Occipital lobe (tissue), 2 donors: ENCODE data around the gene GCK. TPM values are rescaled to one million over a fixed set of nuclear protein-coding genes. Genes with fewer than 3 reads are reported as not detected.
A peak's percentile ranks its signal among the peaks of the same experiment; 100 is the strongest.

Experiments
- DNase-seq: peaks from one replicate; lab custom pipeline; 2025; lab: John Stamatoyannopoulos, UW
- total RNA-seq: library from RNA; depleted of rRNA; stranded (reverse); fragments of >200 nt; gene quantifications from one replicate; pipeline ENCODE4 v1.2.3, GENCODE V29; 2014

GCK gene
- total RNA-seq, 1 donor from 2014 or later: 5.1 TPM

GRCh38 chr7:44222776-44223261, 33.6 kb upstream of the GCK start:
- DNase-seq: no peak

DNA sequence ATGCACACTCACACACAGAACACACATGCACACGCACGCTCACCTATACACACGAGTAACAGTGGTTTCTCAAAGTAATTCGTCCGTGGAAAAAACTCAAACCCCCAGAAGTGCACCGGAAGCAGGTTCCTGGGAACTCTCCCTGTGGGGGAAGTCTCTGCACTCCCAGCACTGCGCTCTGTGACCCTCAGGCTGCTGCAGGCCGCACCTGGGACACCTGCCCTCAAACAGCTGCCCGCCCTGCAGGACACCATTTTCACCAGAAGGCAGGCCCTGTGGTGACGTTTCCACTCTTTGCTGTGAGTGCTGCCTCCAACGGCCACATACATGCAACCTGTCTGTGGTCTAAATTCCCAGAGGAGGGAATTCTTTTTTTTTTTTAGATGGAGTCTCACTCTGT, 32.8 kb upstream of the GCK start:
- DNase-seq: no peak

DNA sequence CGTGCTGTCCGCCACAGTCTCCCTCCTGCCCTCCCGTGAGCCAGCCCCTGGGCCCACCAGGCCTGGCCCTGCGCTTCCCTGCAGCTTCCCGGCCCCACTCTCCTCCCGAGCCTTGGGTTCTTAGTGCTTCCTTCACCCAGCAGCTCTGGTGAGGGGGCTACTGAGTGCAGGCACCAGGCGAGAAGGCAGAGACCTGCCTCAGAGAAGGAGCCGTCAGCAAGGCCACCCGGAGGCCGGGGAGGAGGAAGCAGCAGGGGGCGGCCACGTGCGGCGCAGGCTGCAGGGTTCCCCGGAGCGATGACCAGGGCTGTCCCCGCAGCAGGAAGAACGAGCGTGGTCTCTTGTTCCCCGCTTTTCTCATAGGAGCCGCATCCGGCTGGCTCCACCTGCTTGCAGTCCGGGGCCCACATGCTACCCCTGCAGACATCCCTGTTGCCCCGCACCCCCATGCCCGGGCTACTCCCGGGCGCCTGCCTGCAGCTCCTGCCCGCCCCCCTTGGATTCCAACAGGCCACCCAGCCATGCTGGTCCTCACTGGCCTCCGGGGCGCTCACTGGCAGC, 32.1 kb upstream of the GCK start:
- no peak for DNase-seq

DNA sequence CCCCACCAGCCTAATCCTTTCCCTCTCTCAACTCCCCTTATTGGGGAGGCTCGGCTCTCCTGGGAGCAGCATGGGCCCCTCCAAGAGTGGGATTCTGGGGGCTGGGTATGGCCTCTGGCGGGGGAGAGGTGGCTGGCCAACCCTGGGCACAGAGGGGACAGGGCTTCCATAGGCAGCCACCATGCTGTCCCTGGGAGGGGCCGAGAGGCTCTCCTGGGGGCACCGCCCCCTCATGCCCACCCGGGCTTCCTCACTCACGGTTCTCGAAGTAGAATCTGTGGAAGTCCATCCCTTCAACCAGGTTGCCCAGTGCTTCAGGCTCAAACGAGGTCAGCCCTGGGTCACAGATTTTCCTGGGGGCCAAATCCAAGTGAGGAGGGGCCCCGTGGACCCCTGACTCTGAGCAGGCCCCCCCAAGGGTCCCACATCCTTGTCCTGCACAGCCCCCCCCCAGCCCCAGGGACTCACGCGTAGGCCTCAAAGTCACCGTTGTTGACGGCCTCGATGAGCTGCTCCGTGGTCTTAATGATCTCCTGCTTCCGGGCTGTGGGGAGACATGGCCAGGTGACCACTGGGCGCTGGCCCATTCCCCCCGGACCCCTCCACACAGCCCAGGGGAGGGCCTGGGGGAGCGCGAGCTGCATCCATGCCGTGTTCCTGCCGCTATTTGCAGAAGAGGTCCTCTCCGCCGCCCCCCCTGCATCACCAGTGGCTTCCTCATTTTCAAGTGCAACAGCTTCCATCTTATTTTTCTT, 31.3 kb upstream of the GCK start:
- no peak for DNase-seq

- no peak for DNase-seq
These were observed 30.8 kb upstream of the GCK start for GRCh38 chr7:44220046-44220357.

DNA sequence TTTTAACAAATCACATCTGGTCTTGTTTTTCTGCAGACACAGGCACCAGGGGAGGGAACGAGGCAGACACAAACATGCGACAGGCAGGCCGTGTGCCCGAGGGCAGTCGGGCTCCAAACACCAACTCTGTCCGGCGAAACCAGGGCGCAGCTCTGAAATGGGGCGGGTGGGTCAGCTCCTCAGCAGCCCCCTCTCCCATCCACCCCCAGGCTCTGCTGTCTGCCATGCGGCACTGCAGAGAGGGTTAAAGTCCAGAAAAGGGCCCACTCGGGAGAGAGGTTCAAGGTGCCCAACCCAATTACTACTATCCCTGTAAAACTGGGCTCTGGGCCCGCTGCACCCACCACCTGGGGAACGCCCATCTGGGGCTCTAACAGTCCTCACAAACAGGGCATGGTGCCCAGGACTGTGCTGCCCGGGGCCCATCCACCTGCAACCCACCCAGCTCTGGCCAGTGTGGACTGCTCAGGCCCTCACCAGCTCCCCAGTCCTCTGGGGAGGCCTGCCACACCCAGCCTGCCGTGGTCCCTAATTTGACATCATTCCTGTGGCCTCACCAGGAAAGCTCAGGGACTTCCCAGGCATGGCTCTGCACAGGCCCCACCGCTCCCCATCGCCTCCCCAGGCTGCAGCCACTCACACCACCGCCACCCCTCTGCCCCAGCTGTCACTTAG, 30.3 kb upstream of the GCK start:
- DNase-seq: no peak

DNA sequence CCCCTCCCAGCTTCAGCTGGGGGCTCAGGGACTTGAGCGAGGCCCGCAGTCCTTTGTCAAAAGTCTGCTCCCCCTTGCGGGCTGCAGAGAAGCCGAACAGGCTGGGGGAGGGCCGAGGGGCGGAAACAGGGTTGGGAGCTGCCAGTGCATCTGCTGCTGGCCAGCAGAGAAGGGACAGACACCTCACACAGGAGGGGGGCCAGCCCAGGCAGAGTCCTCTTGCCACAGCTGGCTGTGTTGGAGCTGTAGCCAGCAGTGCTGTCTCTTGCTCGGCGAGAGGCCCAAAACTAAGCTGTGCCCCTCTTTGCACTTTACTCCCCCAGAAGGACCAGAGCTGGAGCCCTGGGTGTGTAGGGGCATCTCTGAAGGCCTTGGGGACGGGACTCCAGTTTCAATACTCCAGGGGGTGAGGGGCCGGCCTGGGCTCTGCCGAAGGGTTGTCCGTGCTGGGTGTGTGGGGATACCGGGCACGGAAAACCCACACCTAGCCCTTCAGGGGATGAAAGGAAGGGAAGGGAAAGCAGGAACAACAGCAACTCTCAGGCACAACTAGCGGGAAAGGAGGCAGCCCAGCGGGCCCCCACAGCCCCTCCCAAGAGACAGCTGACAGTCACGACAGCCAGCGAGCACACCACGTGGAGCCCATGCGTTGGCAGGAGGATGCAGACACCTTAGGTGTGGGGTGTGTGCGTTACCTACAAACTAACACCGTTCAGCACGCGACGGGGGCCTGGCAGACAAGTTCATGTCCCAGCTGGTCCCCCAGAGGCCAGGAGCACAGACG, 29.4 kb upstream of the GCK start:
- no peak for DNase-seq

GRCh38 chr7:44217852-44218402, 28.7 kb upstream of the GCK start:
- no peak for DNase-seq

DNA sequence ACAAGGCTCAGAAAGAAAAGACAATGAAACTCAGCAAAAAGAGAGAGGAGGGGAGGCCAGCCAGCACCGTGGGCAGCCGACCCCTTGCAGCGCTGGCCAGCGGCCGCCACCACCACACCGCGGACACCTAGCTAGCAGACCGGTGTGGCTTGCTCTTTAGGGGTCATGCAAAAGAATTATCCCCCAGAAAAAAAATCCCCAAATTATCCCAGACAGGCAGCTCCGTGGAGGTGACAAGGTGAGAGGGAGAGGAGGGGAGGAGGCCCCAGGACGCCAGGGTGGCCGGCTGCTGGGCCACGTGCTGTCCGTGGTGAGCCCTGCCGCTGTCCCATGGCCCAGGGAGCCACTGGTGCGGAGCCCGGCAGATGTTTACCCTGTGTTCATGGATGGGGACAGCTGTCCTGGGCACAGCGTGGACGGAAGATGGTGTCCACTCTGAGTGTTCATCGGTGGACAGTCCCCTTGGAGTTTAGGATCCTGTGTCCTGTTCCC, 28.0 kb upstream of the GCK start:
- DNase-seq: no peak

DNA sequence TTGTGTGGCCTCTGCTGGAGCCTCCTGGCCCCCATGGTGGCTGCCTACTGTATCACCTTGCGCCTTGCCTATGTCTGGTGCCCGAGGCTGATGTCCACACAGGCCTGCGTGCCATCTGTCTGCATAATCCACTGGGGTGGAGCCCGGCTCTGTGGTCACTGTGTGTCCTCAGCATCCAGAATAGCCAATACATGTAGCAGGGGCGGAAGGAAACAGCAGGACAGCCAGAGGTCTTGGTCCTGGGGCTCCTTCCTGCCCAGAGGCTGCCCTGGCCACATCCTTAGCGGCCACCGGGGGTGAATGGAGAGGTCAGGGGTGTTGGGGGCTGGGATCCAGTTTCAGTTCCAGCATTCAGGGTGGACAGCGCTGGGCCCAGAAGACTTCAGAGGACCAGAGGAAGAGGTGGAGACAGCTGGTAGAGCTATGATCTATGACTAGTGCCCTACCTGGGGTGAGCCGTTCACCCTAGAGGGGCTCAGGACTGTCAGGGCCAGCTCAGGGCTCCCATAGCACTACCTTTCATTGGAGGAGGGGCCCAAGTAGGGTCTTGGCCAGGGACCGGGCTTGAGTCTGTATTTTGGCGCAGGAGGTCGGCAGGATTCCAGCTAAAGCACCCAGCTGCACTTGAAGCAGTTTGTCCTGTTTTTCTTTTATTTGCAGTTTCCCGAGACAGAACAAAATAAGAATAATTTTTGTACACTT, 27.4 kb upstream of the GCK start:
- no peak for DNase-seq

DNA sequence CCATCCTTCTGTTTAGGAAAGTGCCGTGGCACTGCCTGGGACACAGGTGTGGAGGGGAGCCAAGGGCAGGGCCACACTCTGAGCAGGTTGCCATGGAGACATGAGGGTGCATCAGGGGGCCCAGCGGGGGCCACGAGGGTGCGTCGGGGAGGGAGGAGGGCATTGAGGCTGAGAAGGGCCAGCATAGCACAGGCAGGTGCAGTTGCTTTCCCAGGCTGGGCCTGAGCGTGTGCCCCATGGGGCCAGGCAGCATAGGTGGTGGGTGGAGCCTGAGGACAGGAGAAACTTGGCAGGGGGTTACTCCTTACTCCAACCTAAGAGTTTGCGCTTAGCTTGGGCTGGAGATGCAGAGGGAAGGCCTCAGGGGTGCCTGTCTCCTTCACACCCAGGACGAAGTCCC, 26.8 kb upstream of the GCK start:
- DNase-seq: no peak

DNA sequence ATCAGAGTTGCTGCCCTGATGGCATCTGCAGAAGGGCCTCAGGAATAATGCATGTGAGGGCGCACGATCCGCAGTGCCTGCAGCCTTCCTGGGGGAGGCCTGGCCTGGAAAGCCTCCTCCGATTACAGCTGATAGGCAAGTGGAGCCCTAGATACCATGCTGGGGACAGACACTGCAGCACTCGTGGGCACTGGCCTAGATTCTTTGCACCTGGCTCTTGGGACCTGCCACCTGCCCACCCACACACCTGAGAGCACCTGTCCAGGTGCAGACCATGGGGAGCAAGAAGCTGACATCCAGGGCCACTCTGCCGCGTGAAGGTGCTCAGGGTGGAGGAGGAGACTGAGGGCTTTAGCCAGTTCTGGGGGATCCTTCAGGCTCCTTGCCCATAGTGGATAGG, 26.3 kb upstream of the GCK start:
- no peak for DNase-seq

DNA sequence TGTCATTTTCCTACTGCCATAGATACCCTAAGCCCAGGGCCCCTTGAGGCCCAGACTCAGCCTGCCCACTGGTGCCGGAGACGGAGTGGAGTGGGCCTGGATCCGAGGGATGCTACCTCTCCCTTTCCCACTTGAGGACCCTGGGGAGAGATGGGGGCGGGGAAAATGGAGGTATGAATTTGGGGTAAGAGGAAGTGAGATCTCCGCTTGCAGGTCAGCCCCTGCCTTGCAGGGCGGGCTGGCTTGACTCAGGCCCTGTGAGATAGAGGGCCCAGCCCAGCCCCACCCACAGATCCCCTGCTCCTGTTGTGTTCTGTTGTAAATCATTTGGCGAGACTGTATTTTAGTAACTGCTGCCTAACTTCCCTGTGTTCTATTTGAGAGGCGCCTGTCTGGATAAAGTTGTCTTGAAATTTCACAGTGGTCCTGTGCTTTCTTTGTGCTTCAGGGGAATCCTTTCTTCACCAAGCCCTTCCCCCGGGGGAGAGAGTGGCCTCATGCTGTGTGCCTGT, 24.7 kb upstream of the GCK start:
- DNase-seq: no peak

DNA sequence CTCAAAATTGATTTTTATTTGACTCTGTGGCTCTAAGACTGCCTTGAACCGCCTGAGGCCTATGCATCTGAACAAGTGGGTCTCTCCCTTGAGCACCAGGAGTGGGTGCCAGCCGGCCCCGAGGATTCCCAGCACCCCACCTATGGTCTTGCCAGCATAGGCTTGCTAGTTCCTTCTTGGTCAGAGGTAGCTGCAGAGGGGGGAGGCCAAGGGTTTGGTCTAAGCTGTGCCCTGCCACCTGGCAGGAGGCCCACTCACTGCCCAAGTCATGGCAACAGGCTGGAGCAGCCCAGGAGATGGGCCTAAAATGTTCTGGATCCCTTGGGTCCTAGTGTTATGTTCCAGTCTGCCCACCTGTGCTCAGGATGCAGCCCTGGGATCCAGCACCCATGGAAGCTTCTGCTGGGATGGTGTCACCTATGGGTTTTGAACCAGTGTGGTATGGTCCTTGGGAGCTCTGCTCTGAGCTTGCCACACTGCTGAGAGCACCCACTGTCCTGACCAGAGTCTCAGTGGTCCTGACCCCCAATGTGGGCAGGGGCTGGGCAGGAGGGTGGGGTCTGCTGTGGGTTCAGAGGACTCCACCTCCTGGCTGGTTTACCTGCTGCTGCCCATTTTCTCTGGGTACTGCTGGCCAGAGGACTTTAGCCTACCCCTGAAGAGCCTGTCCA, 24.1 kb upstream of the GCK start:
- no peak for DNase-seq

DNA sequence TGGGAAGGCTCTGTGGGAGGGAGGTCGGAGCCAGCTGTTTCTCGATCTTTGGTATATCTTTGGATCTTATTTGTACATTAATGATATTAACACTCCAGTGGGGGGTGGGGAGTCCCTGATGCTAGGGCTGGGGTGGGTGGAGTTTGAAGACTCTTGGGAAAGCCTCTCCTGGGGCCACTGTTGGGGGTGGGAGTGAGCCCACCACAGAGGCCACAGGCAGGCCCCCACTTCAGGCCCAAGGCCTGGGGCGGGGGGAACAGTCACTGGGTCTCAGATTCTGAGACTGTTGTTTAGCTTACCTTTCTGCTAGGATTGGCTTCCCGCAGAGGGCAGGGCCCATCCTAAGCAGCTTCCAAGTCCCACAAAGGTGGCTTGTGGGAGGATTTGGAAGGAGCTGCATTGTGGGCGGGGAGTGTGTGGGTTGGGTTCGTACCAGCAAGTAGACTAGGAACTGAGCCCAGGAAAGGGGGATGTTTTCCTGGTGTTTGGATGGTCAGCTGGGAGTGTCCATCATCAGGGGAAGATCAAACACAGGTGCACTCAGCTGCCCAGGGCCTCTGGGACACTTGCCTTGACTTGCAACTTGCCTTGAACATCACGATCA, 23.4 kb upstream of the GCK start:
- DNase-seq: no peak

- peak; percentile 50 for DNase-seq
These were observed 22.8 kb upstream of the GCK start for GRCh38 chr7:44212018-44212417.

DNA sequence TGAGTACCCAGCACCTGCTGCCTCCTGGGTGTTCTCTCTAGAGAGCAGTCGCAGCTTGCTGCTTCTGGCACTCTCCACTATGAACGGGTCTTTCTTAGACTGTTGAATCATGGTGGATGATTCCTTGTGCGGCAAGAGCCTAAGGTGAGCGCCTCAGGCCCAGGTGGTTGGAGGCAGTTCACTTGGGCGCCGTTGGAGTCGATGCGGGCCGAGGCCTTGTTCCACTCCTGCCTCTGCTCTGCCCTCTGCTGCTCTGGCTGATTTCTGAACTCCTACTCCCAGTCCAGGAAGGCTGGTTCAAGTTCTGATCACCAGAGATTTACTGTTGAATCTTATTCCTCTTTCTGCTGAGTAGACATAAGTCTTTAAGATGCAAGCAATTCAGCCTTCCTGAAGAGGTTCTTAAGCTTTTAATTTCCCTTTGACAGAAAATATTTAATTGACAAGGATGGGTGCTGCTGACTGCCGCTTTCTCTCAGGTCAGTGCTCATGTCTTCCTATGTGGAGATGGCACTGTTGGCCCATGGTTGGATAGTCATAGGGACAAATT, 22.0 kb upstream of the GCK start:
- DNase-seq: no peak

- no peak for DNase-seq
These were observed 20.9 kb upstream of the GCK start for GRCh38 chr7:44210107-44210506.

GRCh38 chr7:44208085-44208484, 18.8 kb upstream of the GCK start:
- no peak for DNase-seq

DNA sequence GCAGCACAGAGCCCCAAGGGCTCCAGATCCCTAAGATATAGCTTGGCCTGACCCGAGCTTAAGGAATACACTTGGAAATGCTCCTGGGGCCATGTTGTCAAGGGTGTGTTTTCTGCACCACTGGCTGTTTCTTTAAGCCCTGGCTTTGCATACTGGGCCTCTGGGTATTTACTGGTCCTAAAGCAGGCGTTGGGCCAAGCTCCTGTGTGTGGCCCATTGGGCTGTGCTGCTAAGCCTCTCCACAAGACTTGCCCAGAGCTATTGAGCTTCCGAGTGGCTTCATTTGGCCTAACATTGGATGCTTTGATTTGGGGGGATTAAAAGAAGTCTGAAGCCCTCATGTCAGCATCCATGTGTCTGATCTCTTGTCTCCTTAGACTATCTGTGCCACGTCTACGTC, 16.8 kb upstream of the GCK start:
- no peak for DNase-seq
